Activated B cell treated with CpG ODN at 0.5 μM for 24 hours (primary cell): ENCODE data around the gene SWI5. TPM values are rescaled to one million over a fixed set of nuclear protein-coding genes. Genes with fewer than 3 reads are reported as not detected.

Experiments used
- ATAC-seq: fragments of 200-7000 bp; cut with Tn5 transposase; one replicate; pipeline ENCODE4 v1.10.0; 2021; ENCODE audit warnings: low read depth, mild to moderate bottlenecking, moderate library complexity
- CTCF ChIA-PET: fragments of 350-600 bp; sonication (Branson Sonifier 250); formaldehyde crosslinking; loops from one replicate; lab custom pipeline; 2021; ENCODE audit warnings: antibody characterized with exemption; lab: Charles Lee
- POLR2A ChIA-PET: fragments of 350-600 bp; sonication (Branson Sonifier 250); formaldehyde crosslinking; loops from one replicate; lab custom pipeline; 2021; ENCODE audit warnings: antibody characterized with exemption; lab: Charles Lee
- DNase-seq: peaks from one replicate; pipeline ENCODE4 v3.0.0; 2022
- H3K27ac Mint-ChIP-seq: one replicate; pipeline ENCODE4 v1.8.0; 2020; ENCODE audit warnings: mixed read lengths
- H3K27me3 Mint-ChIP-seq: one replicate; pipeline ENCODE4 v1.8.0; 2021; ENCODE audit warnings: mixed read lengths
- H3K36me3 Mint-ChIP-seq: one replicate; pipeline ENCODE4 v1.8.0; 2021; ENCODE audit warnings: low read depth, mixed read lengths
- H3K4me1 Mint-ChIP-seq: one replicate; pipeline ENCODE4 v1.8.0; 2021; ENCODE audit warnings: mixed read lengths
- H3K4me3 Mint-ChIP-seq: one replicate; pipeline ENCODE4 v1.8.0; 2020; ENCODE audit warnings: mild to moderate bottlenecking, mixed read lengths
- H3K9me3 Mint-ChIP-seq: one replicate; pipeline ENCODE4 v1.8.0; 2020; ENCODE audit warnings: mixed read lengths
- CTCF ChIP-seq: fragments of 200-600 bp; IDR thresholded peaks from one replicate; pipeline ENCODE4 v1.8.0; 2022; ENCODE audit warnings: antibody characterized with exemption, mild to moderate bottlenecking
- intact Hi-C: fragments of 100-400 bp; cut with micrococcal nuclease; formaldehyde crosslinking; loops from one replicate; pipeline ENCODE4 v1.15.1; 2024
- total RNA-seq: library from RNA; stranded (reverse); gene quantifications from 2 replicates; pipeline ENCODE4 v1.2.3, GENCODE V29; 2022

Gene SWI5
- total RNA-seq, 1 donor from 2014 or later: 7.2 TPM

GRCh38 chr9:128253140-128253990 is 22.7 kb upstream of the SWI5 start:
- H3K36me3 Mint-ChIP-seq: peaks cover 13% of the 10 kb centered on the region
- H3K4me3 Mint-ChIP-seq: no peak overlapping the region
- POLR2A ChIA-PET: no interaction called here
- no peak overlapping the region for H3K27ac Mint-ChIP-seq
- no peaks in the 10 kb centered on the region for H3K9me3 Mint-ChIP-seq
- DNase-seq (no peak), ATAC-seq (no peak)
- CTCF ChIA-PET: interaction anchor here (0.6 to 1.3 kb wide), 2 partner anchors 17 to 172 kb away, joined by 3 read pairs; no protein-coding TSS in a partner anchor
- intact Hi-C loops: no loop called here
- H3K4me1 Mint-ChIP-seq: peaks cover 25% of the 10 kb centered on the region
- TF ChIP-seq CTCF: no peak
- peaks cover 2% of the 10 kb centered on the region for H3K27me3 Mint-ChIP-seq

- Mint-ChIP-seq H3K4me3 (no peak overlapping the region), H3K27ac (no peak overlapping the region), H3K4me1 (peaks cover 25% of the 10 kb centered on the region), H3K9me3 (no peaks in the 10 kb centered on the region), H3K27me3 (peaks cover 2% of the 10 kb centered on the region), H3K36me3 (peaks cover 16% of the 10 kb centered on the region)
- ATAC-seq (no peak), DNase-seq (no peak)
- CTCF ChIA-PET: interaction anchor here (0.6 kb wide), 1 partner anchor 171 kb away, joined by 3 read pairs; no protein-coding TSS in a partner anchor
- no peak for TF ChIP-seq CTCF
- POLR2A ChIA-PET: no interaction called here
- intact Hi-C loops: no loop called here
These were observed 22.1 kb upstream of the SWI5 start for GRCh38 chr9:128253991-128254346.

GRCh38 chr9:128254362-128254761 is 21.7 kb upstream of the SWI5 start:
- intact Hi-C loops: no loop called here
- CTCF ChIA-PET: interaction anchor here (0.6 kb wide), 1 partner anchor 171 kb away, joined by 3 read pairs; no protein-coding TSS in a partner anchor

GRCh38 chr9:128254855-128255759 is 21.0 kb upstream of the SWI5 start:
- no peak for ATAC-seq
- Mint-ChIP-seq H3K27me3 (peaks cover 2% of the 10 kb centered on the region), H3K4me3 (no peak overlapping the region), H3K27ac (no peak overlapping the region), H3K36me3 (peaks cover 25% of the 10 kb centered on the region), H3K4me1 (peaks cover 20% of the 10 kb centered on the region), H3K9me3 (no peaks in the 10 kb centered on the region)
- CTCF ChIA-PET: interaction anchor here (0.7 to 1.1 kb wide), 5 partner anchors 9 to 86 kb away, joined by 3 to 5 read pairs (median 3); no protein-coding TSS in a partner anchor
- no peak for TF ChIP-seq CTCF
- peak; percentile 53 for DNase-seq
- POLR2A ChIA-PET: interaction anchor here (1.1 kb wide), 1 partner anchor 21 kb away, joined by 7 read pairs; the partner anchor contains the start of genes GOLGA2 and SWI5
- intact Hi-C loops: loop anchor here (1.0 kb wide), 2 partner anchors 20 to 85 kb away; partner anchors contain the start of gene SLC27A4

More at GRCh38 chr9:128254362-128254761, 21.7 kb upstream of the SWI5 start:
- H3K27me3 Mint-ChIP-seq: peaks cover 2% of the 10 kb centered on the region
- H3K4me3 Mint-ChIP-seq: no peak overlapping the region
- TF ChIP-seq CTCF: no peak
- no peak overlapping the region for H3K27ac Mint-ChIP-seq
- H3K9me3 Mint-ChIP-seq: no peaks in the 10 kb centered on the region
- peaks cover 20% of the 10 kb centered on the region for H3K36me3 Mint-ChIP-seq
- POLR2A ChIA-PET: no interaction called here
- peaks cover 25% of the 10 kb centered on the region for H3K4me1 Mint-ChIP-seq
- no peak for ATAC-seq
- DNase-seq: no peak
